ENCODE results near the gene ZNF182. TPM values are rescaled to one million over a fixed set of nuclear protein-coding genes. Genes with fewer than 3 reads are reported as not detected.

The ZNF182 gene
- total and polyA plus RNA-seq, 4 donors, result 0.97 to 3.1 (median 2.2) TPM

GRCh38 chrX:47936940-47937317 lies 66.9 kb downstream of the ZNF182 start:
- Histone ChIP-seq H3K9ac (ENCODE audit: low read depth in 1 of 2, low read length in 2 of 2) (no peak overlapping the region), H3K4me3 (ENCODE audit: low read depth in 1 of 3, low read length in 3 of 3) (no peak overlapping the region)

DNA sequence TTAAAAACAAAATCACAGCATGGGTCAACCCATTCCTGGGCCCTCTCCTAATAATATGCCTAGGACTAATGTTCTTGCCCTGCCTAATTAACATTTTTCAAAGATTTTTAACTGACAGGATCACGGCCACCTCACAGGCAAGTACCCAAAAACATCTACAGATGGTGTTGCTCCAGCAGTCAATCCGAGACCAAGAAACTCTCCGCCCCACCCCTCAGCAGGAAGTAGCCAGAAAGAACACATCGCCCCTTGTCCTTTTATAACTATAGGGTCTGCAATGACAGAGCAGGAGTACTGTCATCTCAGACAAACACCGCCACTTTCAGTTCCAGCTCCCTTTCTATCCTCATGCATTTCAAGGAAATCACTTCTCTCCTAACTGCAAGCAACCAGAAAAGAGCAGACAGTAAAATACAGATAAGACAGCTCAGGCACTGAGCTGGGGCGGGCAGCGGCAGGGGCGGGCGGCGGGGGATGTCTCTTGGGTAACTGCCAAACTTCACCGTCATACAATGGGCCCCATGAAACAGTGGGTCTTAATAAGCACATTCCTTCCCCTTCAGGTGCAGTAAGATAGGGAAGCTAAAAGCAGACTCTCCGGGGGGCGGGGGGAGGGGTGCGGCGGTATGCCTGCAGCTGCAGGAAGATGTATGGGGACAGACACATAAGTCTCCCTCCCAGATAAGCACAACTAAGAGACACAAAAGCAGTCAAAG lies 67.4 kb downstream of the ZNF182 start:
- DNase-seq (ENCODE audit: low spot score), result no peak
- no peak for TF ChIP-seq ZBTB33 (IDR thresholded peaks at IDR 0.05)
- Histone ChIP-seq H3K4me3 (ENCODE audit: low read depth in 1 of 3, low read length in 3 of 3) (no peak overlapping the region), H3K9me3 (ENCODE audit: control insufficient read depth in 4 of 4, low read length in 3 of 4) (peaks cover 0 to 4% (median under 1%) of the 10 kb centered on the region in 4 donors), H3K9ac (ENCODE audit: low read depth in 1 of 2, low read length in 2 of 2) (no peak overlapping the region), H3K27me3 (ENCODE audit: control insufficient read depth in 4 of 4, insufficient read depth in 4 of 4, low read length in 3 of 4) (no peaks in the 10 kb centered on the region), H3K36me3 (ENCODE audit: control insufficient read depth in 4 of 4, insufficient read depth in 3 of 4, low read depth in 1 of 4, low read length in 3 of 4) (no peaks in the 10 kb centered on the region), H3K4me1 (ENCODE audit: control insufficient read depth in 4 of 4, insufficient read depth in 4 of 4, low read length in 3 of 4) (no peaks in the 10 kb centered on the region), H3K27ac (ENCODE audit: low read depth in 1 of 2, low read length in 2 of 2) (no peak overlapping the region)
- 39% methylated on average over 15 of the region's 15 CpGs for WGBS

More at GRCh38 chrX:47936940-47937317, 66.9 kb downstream of the ZNF182 start:
- Histone ChIP-seq H3K27ac (ENCODE audit: low read depth in 1 of 2, low read length in 2 of 2) (no peak overlapping the region), H3K4me1 (ENCODE audit: control insufficient read depth in 4 of 4, insufficient read depth in 4 of 4, low read length in 3 of 4) (no peaks in the 10 kb centered on the region), H3K27me3 (ENCODE audit: control insufficient read depth in 4 of 4, insufficient read depth in 4 of 4, low read length in 3 of 4) (no peaks in the 10 kb centered on the region), H3K9me3 (ENCODE audit: control insufficient read depth in 4 of 4, low read length in 3 of 4) (peaks cover 0 to 4% (median under 1%) of the 10 kb centered on the region in 4 donors), H3K36me3 (ENCODE audit: control insufficient read depth in 4 of 4, insufficient read depth in 3 of 4, low read depth in 1 of 4, low read length in 3 of 4) (no peaks in the 10 kb centered on the region)
- TF ChIP-seq FOXA2 (IDR thresholded peaks at IDR 0.05), result no peak
- TF ChIP-seq MAX (IDR thresholded peaks at IDR 0.05), result no peak
- no peak for TF ChIP-seq SP1 (IDR thresholded peaks at IDR 0.05)
- no peak for TF ChIP-seq FOXA1 (IDR thresholded peaks at IDR 0.05)
- no peak for TF ChIP-seq HNF4A (conservative IDR thresholded peaks at IDR 0.05)
- no peak for TF ChIP-seq ZBTB33 (IDR thresholded peaks at IDR 0.05)
- no peak for TF ChIP-seq REST (IDR thresholded peaks at IDR 0.05)
- no peak for TF ChIP-seq RXRA (IDR thresholded peaks at IDR 0.05)
- TF ChIP-seq TAF1 (conservative IDR thresholded peaks at IDR 0.05), result no peak
- no peak for TF ChIP-seq EGR1 (IDR thresholded peaks at IDR 0.05; ENCODE audit: low read depth in 2 of 2)
- WGBS, result 85% methylated on average over 3 of the region's 3 CpGs
- no peak for DNase-seq (ENCODE audit: low spot score)
